ENCODE results near the gene NDFIP2. TPM values are rescaled to one million over a fixed set of nuclear protein-coding genes. Genes with fewer than 3 reads are reported as not detected.
"Not testable (repeated sequence)": the region's sequence is repeated elsewhere in the genome, so short reads cannot be mapped to it uniquely, and the experiment has no call there.

Gene NDFIP2
- total RNA-seq, 2 donors from 2014 or later = 13.3 to 13.7 TPM

DNA sequence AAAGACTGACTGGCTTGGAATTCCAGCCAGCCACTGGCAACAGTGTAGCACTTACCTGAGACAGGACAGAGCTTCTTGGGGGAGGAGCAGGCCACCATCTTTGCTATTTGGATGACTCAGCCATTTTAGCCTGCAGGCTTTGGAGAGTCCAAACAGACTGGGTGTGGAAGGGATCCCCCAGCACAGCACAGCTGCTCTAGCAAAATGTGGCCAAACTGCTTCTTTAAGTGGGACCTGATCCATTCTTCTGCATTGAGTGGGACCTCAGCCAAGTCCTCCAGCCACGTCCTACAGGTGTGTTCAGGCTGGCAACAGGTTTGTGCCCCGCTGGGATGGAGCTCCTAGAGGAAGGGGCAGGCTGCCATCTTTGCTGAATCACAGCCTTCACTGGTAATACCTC lies 80.0 kb downstream of the NDFIP2 start:
- intact Hi-C loops (cut with DNase I) = no loop called here
- DNase-seq (ENCODE audit: low spot score) = no peak

GRCh38 chr13:79562557-79562956 lies 81.6 kb downstream of the NDFIP2 start:
- no peak for DNase-seq (ENCODE audit: low spot score)
- intact Hi-C loops (cut with DNase I) = no loop called here

GRCh38 chr13:79566118-79566517 lies 85.2 kb downstream of the NDFIP2 start:
- intact Hi-C loops (cut with DNase I) = no loop called here
- no peak for DNase-seq (ENCODE audit: low spot score)

DNA sequence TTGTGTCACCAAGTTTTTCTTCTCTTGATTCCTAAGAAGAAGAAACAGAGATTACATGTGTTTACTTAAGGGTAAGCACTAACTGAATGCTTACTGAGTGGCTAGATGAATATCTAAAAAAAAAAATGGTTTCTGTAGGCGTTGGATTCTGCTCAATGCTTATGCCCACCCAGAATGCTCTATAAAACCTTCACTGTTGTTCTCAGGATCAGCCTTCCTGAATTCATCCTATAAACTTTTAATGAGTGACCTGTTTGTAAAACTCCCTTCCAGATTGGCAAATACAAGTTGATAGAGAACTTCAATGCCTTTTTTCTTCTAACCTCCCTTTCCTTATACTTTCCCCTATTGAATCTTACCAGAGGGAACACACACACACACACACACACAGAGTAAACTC lies 90.2 kb downstream of the NDFIP2 start:
- DNase-seq (ENCODE audit: low spot score) = no peak
- intact Hi-C loops (cut with DNase I) = no loop called here

GRCh38 chr13:79573892-79574291 lies 92.9 kb downstream of the NDFIP2 start:
- intact Hi-C loops (cut with DNase I); DNase-seq (ENCODE audit: low spot score): not testable (repeated sequence)

- no peak for DNase-seq (ENCODE audit: low spot score)
- intact Hi-C loops (cut with DNase I) = no loop called here
Measured at GRCh38 chr13:79581870-79582315, 100.9 kb downstream of the NDFIP2 start.

GRCh38 chr13:79582896-79583295 lies 101.9 kb downstream of the NDFIP2 start:
- intact Hi-C loops (cut with DNase I) = no loop called here
- DNase-seq (ENCODE audit: low spot score) = no peak

DNA sequence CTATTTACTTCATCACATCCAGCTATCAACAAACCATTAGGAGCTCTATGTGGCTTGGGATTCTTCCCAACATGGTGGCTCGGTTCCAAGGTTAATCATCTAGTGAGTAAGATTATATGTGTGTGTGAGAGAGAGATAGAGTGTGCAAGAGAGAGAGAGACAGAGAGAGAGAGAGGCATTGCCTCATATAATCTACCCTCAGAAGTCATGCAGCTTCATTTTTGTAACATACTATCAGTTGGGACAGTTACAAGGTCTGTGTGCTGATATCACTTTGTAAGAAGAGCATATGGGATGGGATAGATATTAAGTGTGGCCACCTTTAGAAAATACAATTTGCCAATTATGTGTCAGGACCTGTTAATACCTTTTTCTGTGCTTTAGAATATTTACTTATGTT lies 104.1 kb downstream of the NDFIP2 start:
- no peak for DNase-seq (ENCODE audit: low spot score)
- intact Hi-C loops (cut with DNase I) = no loop called here

- no peak for DNase-seq (ENCODE audit: low spot score)
- intact Hi-C loops (cut with DNase I) = no loop called here
Measured at GRCh38 chr13:79589603-79590393, 108.8 kb downstream of the NDFIP2 start.

- DNase-seq (ENCODE audit: low spot score) = no peak
- intact Hi-C loops (cut with DNase I) = no loop called here
Measured at GRCh38 chr13:79590394-79590676, 109.4 kb downstream of the NDFIP2 start.

- intact Hi-C loops (cut with DNase I) = no loop called here
- DNase-seq (ENCODE audit: low spot score) = no peak
Measured at GRCh38 chr13:79591493-79591892, 110.5 kb downstream of the NDFIP2 start.

DNA sequence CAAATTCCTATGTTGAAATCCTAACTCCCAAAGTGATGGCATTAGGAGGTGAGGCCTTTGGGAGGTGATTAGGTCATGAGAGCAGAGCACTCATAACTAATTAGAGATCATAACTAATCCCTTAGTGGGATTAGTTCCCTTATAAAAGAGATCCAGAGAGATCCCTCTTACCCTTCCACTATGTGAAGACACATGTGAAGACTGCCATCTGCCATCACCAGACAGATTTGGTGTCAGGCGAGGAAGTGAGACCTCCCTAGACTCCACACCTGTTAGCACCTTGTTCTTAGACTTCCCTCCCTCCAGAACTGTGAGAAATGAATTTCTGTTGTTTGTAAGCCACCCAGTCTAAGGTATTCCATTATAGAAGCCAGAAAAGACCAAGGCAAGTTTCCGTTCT lies 112.2 kb downstream of the NDFIP2 start:
- intact Hi-C loops (cut with DNase I) = no loop called here
- no peak for DNase-seq (ENCODE audit: low spot score)

DNA sequence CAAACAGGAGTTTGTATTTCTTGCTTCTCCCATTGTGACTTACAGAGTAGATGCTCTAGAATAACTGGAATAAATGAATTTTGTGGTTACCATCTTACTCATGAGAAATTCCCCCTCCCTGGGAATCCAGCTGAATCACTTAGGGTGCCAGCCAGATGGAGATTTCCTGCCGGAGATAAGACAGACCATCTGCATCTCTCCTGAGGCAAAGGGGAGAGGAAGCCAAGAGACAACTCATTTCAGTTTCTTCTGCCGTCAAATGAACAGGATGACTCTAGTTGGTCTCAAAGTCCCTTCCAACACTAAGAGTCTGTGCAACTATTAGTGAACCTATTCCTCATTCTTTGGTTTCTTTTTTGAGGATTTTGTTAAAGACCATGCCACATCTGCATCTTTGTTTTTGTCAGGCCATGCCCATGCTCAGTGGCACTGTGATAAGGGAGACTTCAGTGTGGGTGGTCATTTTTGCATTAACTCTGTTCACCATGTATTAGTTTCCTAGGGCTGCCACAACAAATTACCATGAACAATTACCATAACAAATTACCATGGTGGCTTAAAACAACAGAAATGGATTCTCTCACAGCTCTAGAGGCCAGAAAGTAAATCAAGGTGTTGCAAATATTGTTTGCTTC lies 112.8 kb downstream of the NDFIP2 start:
- no peak for DNase-seq (ENCODE audit: low spot score)
- intact Hi-C loops (cut with DNase I) = no loop called here

- intact Hi-C loops (cut with DNase I) = loop anchor here in 1 of 2 donors (10.0 kb wide), 1 partner anchor 305 kb away; no protein-coding TSS in a partner anchor
- not testable (repeated sequence) for DNase-seq (ENCODE audit: low spot score)
Measured at GRCh38 chr13:79600146-79600545, 119.2 kb downstream of the NDFIP2 start.

DNA sequence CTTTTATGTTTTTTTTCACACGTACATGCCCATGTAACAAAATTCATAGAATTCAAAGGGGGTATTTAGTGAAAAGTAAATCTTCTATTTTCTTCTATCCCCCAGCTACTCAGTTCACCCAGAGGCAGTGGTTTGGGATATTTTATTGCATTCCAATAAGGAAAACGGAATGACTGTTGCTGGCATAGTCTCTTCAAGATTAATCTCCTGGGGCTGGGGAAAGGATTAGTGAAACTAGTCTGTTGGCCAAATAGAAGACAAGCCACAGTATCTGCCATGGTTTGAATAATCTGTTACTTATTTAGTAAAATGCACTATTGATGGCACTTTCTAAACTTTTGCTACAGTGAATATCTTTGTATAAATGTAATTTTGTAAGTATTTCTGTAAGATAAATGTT lies 122.0 kb downstream of the NDFIP2 start:
- DNase-seq (ENCODE audit: low spot score) = no peak
- intact Hi-C loops (cut with DNase I) = loop anchor here in 1 of 2 donors (10.0 kb wide), 1 partner anchor 308 kb away; no protein-coding TSS in a partner anchor

DNA sequence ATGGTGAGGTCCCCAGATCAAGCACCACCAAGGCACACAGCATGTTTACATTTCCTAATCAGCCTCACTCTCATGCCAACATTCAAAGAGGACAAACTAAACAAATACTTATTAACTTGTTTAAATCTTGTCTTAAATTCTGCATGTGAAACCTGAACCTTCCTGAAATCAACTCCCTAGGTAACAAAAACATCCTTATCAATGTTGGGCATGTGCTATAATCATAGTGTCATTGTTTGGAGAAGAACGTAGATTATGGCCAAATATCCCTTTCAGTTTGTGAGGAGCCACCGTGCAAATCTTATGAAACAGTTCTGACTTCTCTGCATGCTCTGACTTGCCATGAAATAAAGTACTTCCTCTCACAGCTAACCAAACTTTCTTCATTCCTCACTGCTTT lies 123.8 kb downstream of the NDFIP2 start:
- no peak for DNase-seq (ENCODE audit: low spot score)
- intact Hi-C loops (cut with DNase I) = loop anchor here in 1 of 2 donors (10.0 kb wide), 1 partner anchor 310 kb away; no protein-coding TSS in a partner anchor

Other genes starting within 250 kb of the NDFIP2 start
- 10 to 100 TPM; 31.6 to 32.8 TPM for gene RBM26, start 74.9 kb upstream of the NDFIP2 start, total RNA-seq

All from posterior vena cava (tissue), 2 donors.